WTC11 (cell line): Measurements from ENCODE around the gene FNDC3A.

Experiments used
- ARID4B ChIP-seq: sonication (generic); formaldehyde crosslinking; IDR thresholded peaks from 2 replicates; pipeline ENCODE4 v1.8.0; 2023; ENCODE audit warnings: missing genetic modification reagents, mild to moderate bottlenecking, borderline replicate concordance
- CBFB ChIP-seq: sonication (generic); formaldehyde crosslinking; IDR thresholded peaks from 2 replicates; pipeline ENCODE4 v1.8.1; 2022; ENCODE audit warnings: mild to moderate bottlenecking, low read depth, missing genetic modification reagents
- CTCF ChIP-seq: fragments of 200-600 bp; IDR thresholded peaks from 2 replicates; pipeline ENCODE4 v1.8.0; 2022; ENCODE audit warnings: antibody characterized with exemption
- IRF2 ChIP-seq: sonication (generic); formaldehyde crosslinking; IDR thresholded peaks from 2 replicates; pipeline ENCODE4 v1.8.0; 2022; ENCODE audit warnings: low read depth, missing genetic modification reagents, borderline replicate concordance
- KAT7 ChIP-seq: sonication (generic); formaldehyde crosslinking; IDR thresholded peaks from 2 replicates; pipeline ENCODE4 v1.8.1; 2023; ENCODE audit warnings: missing genetic modification reagents, mild to moderate bottlenecking, borderline replicate concordance
- PREB ChIP-seq: sonication (generic); formaldehyde crosslinking; IDR thresholded peaks from 2 replicates; pipeline ENCODE4 v1.8.1; 2022; ENCODE audit warnings: mild to moderate bottlenecking, missing genetic modification reagents, moderate library complexity, borderline replicate concordance
- RELA ChIP-seq: sonication (generic); formaldehyde crosslinking; IDR thresholded peaks from 2 replicates; pipeline ENCODE4 v1.8.1; 2022; ENCODE audit warnings: missing genetic modification reagents, mild to moderate bottlenecking, borderline replicate concordance
- SP1 ChIP-seq: sonication (generic); formaldehyde crosslinking; conservative IDR thresholded peaks from 2 replicates; pipeline ENCODE4 v1.8.1; 2022; ENCODE audit warnings: missing genetic modification reagents
- TP53 ChIP-seq: sonication (generic); formaldehyde crosslinking; IDR thresholded peaks from 2 replicates; pipeline ENCODE4 v1.8.1; 2023; ENCODE audit warnings: mild to moderate bottlenecking, missing genetic modification reagents
- USF2 ChIP-seq: sonication (generic); formaldehyde crosslinking; IDR thresholded peaks from 2 replicates; pipeline ENCODE4 v1.8.1; 2023; ENCODE audit warnings: mild to moderate bottlenecking, missing genetic modification reagents, moderate library complexity
- ZBTB43 ChIP-seq: sonication (generic); formaldehyde crosslinking; IDR thresholded peaks from 2 replicates; pipeline ENCODE4 v1.8.1; 2023; ENCODE audit warnings: mild to moderate bottlenecking, missing genetic modification reagents
- ZNF232 ChIP-seq: sonication (generic); formaldehyde crosslinking; IDR thresholded peaks from 2 replicates; pipeline ENCODE4 v1.8.0; 2022; ENCODE audit warnings: mild to moderate bottlenecking, missing genetic modification reagents
- ZNF281 ChIP-seq: sonication (generic); formaldehyde crosslinking; IDR thresholded peaks from 2 replicates; pipeline ENCODE4 v1.8.0; 2023; ENCODE audit warnings: mild to moderate bottlenecking, missing genetic modification reagents
- ZNF425 ChIP-seq: fragments of 250-450 bp; sonication (Bioruptor Pico); conservative IDR thresholded peaks from 2 replicates; pipeline ENCODE4 v1.9.0; 2021; ENCODE audit warnings: mild to moderate bottlenecking

- TF ChIP-seq CTCF (no peak), ZBTB43 (CRISPR knock-in tag) (no peak), ZNF425 (CRISPR knock-in tag) (no peak), RELA (CRISPR knock-in tag) (no peak), ARID4B (CRISPR knock-in tag) (no peak), ZNF281 (CRISPR knock-in tag) (no peak), PREB (CRISPR knock-in tag) (no peak), ZNF232 (CRISPR knock-in tag) (no peak), CBFB (CRISPR knock-in tag) (no peak), TP53 (no peak), KAT7 (CRISPR knock-in tag) (no peak), IRF2 (no peak), SP1 (no peak), USF2 (no peak)
Observed at GRCh38 chr13:49216334-49216733, 240.6 kb downstream of the FNDC3A start.
